NCI-H1436 treated with DMSO at 0.1 percent for 48 hours (cell line): Measurements from ENCODE around the gene KAZN.

ENCODE experiments used
- DNase-seq: peaks from one replicate; lab custom pipeline; 2025; lab: John Stamatoyannopoulos, UW

KAZN gene

DNA sequence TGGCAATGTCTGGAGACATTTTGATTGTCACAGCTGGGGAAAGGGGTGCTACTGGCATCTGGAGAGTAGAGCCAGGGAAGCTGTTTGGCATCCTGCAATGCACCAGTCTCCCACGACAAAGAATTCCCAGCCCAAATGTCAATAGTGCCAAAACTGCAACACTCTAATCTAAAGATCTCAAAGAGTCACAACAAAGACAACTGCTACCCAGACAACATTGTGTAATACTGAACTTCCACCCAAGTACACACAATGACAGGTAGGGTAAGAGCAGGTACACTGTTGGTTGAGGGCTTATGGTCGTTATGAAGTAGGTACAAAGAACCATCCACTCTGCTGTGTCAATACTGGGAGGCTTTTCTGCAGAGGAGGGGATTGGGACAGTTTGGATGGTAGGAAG lies 546.8 kb downstream of the KAZN start:
- no peak for DNase-seq

DNA sequence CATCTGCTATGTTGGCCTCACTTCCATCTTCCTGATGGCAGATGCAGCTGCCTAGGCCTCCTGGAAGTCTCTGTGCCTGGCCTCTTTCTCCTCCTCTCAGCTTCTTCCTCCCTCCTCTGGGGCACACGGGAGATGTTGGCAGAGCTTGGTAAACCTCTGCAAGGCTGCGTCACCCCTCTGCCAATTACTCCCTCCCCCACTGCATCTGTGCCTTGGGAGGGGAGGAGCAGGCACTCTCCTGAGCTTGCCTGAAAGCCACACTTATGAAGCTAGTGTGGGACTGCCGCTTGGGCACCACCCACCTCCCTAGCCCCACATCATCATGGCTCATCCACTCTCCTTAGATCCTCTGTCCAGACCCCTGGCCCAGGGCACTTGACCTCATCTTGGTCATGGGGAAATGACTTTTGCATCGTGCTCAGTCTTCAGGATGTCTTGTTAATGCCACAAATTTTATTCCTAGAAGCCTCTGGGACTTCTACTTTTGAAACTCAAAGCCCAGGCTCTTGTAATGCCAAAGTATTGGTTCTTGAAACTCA lies 547.7 kb downstream of the KAZN start:
- DNase-seq = no peak

DNA sequence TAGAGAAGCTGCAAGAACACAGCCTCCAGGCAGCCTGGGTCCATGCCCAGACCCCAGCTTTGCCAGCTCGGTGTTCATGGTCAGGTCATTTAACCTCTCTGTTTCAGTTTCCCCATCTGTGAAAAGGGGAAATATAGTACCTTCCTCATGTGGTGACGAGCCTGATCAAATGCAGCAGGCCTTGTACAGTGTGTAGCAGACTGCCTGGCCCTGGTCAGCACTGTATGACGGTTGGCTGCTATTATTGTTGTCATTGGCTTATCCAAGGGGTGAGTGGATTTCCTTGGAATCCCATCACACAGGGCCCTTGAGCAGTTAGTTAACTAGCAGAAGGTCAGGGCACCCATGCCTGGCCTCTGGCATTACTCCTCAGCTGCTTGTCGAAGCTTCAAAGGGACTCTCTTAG lies 548.5 kb downstream of the KAZN start:
- no peak for DNase-seq

DNA sequence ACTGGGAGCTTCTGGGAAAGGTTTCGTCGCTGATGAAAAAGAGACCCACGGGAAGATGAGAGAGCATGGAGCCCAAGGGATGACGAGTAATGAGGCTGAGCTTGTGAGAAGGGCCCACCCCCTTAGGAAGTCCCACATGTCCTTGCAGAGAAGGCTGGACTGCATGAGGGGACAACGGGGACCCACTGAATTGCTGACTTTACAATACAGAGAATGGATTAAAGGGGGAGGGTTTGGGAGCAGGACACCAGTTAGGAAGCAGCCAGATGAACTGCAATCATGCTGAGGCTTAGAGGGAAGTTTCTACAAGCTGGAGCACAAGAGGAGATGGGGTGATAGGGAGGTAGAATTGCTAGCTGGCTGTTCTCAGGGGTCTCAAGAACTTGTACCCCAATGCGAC lies 549.5 kb downstream of the KAZN start:
- no peak for DNase-seq

DNA sequence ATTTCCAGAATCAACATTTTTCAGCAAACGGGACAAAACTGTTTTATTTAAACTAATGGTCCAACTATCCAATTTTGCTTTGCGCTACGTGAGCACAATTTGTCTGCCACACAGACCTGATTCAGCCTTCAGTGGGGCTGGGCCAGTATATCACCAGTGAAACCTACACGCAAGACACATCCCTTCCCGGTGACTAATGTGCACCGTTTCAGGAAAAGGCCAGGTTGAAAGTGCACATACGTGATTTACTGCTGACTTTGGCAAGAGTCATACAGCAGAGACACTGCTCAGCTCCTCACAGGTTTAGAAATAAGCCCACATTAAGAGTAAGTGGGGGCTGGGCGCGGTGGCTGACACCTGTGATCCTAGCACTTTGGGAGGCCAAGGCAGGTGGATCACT lies 550.0 kb downstream of the KAZN start:
- DNase-seq = no peak

DNA sequence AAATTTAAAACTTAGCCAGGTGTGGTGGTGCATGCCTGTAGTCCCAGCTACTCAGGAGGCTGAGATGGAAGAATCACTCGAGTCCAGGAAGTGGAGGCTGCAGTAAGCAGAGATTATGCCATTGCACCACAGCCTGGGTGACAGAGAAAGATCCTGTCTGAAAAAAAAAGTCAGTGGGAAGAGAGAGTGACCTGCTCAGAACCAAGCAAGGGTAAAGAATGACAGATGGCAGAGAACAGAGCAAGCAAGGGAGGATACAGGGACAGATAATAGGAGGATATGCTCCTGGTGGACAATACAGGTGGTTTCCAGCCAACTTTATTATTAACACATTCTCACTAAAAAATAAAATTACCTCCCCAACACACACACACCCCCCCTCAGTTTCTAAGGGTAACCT lies 550.5 kb downstream of the KAZN start:
- no peak for DNase-seq

DNA sequence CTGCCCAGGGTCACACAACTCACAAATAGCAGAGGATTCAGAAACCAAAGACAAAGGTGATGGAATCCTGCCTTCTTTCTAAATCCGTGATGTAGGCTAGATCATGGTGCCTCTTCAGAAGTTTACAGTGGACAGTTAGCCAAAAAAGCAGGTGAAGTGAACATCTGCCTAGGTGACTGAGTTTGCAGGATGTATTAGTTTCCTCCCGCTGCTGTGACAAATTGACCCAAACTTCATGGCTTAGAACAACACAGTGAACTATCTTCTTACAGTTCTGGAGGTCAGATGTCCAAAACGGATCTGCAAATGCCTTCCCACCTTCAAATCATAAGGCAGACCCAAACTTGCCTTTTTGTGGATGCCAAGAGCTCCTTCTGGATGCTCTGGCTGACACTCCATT lies 551.9 kb downstream of the KAZN start:
- no peak for DNase-seq

DNA sequence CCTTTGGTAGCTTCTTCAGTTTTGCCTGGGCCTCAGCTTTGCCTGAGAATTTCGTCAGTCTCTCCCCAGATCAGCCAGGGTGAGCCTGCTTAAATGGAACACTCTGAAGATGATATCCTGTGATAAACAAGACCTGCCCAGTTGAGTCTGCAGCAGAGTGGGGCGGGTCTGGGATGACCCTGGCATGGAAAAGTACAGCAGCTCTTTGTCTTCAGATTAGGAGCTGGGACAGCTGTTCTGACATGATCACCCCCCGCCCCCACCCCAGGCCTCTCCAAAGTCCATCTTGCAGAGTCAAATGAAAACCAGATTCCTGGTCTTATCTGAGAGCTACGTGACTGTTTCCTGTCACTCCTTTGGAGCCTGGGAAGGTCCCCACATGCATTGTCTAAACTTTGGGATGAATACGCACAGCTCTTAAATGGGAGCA lies 552.9 kb downstream of the KAZN start:
- DNase-seq = no peak

DNA sequence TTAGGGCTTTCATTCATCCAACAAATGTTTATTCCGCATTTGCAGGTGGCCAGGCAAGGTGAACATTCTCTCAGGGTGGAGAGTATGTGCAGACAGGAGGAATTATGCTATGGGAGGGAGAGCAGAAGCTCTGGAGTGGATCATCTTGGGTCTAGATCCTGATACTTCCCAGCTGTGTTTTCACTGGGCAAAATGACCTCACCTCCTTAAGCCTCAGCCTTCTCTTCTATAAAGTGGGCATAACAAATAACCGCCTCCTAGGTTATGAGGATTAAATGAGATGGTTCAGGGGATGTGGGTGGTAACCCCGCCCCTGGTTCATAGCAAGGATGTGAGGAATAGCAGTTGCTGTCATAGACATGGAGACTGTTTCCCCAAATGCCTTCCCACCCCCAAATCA lies 553.4 kb downstream of the KAZN start:
- DNase-seq = no peak

DNA sequence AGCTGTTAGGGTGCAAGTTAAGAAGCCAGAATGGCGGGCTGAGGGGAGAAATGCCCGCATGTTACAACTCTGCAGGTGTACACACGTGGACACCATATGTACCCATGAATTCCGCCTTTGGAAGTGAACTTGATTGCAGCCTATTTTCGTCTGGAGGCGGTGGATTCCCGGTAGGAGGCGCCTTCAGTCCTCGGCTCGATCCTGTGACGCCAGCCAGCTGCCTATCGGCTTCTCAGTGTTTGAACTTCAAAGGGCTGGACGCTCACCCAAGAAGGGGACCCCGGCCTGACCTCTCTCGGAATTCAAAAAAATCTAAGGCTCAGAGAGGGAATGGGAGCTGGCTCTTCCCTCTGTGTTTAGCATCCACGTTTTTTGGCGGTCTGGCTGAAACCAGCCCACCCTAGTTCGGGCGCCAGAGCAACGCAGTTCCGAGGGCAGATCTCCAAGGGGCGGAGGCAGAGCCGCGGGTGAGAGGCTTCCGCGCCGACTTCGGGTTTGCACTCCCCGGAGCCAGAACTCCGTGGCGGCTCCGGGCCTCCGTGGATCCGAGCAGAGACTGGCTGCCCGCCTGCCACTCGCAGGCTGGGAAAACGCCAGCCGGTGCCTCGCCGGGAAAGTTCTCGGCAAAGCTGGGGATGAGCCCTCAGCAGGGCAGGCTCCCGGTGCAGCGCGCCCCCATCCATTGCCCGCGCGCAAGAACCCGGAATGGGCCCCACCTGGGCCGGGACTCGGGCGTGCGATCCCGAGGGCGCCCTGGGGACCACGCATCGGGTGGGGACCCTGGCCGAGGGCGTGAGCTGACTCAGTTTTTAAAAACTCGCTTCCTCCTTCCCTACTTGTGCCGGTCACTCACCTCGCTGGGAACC lies 554.1 kb downstream of the KAZN start:
- DNase-seq = no peak

DNA sequence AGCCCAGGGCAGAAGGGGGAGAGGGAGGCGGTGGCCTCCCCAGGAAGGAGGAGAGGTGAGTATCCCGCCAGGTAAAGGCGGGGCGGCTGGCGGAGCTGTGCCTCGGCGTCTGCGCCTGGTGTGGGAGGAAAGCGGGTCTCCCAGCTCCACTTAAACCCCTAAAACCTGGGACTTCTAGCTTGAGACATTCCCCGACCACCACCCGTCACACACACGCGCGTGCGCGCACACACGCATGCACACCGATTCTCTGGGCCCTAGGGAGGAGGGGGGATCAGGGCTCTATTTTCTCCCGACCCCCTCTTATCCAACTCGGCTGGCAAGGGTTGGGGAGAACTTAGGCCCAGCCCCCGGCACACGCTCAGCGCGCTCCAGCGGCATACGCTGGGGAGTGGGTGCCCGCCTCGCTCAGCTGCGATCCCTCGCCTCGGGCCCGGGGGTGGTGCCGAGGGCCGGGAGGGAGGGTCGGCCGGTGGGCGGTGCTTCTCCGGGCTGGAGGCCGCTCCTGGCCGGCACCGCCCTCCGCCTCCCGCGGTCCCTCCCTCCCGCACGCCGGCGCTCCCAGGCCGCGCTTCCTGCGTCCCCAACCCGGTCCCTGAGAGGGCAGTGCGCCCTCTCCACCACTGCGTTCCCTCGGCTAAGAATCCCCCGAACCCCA lies 554.8 kb downstream of the KAZN start, which contains the start of gene TMEM51:
Gene TMEM51, plus strand, starts transcription at position 564 of the 658 bp plus-strand sequence. CDS start 61,341 bp downstream, outside the sequence.
- DNase-seq = no peak

DNA sequence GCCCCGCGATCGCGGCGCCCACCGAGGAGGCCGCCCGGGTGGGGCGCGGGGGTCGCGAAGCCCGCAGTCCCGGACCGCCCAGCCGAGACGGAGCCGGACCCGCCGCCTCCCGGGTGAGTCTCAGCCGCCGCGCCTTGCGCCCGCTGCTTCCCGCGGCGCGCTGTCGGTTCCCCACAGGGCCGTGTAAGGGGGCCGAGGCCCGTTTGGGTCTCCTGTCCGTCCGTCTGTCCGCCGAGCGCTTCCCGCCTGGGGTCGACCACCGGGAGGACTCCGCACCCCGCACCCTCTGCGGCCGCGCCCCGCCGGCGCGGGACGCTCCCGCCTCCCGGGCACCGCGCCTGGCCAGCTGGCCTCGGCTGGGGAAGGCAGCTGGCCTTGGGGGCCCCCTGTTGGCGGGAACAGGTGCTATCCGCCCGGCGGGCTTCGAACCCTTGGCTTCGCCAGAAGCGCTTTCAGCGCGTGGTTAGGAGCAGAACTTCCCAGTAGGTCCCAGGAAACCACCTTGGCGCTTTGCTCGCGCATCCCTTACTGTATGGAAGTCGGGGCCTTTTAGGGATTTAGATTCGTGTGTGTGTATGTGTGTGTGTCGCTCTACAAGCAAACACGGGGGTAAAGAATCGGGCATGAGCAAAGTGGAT lies 555.5 kb downstream of the KAZN start:
- no peak for DNase-seq

DNA sequence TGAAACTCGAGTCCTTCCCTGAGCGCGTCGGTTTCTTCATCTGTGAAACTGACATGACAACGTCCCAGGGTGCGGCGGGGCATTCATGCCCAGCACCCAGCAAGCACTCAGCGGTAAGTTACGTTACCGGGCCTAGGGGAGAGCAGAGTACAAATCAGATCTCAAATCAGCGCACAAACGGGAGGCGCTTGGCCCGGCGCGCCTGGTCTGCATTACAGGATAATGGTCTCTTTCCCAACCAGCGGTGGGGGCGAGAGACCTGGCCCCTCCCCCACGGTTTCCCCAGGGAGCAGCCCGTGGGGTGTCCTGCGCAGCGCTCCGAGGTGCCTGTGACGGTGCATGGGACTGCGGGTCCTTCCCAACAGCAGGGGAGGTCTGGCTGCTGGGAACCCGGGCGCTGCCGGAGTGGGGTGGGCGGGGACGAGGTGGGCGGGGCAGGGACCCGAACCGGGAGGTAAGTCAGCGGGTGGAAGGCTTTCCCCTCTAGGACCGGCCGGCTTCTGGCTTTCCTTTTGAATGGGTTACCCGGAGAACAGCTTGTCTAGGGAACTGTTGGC lies 556.1 kb downstream of the KAZN start:
- no peak for DNase-seq

DNA sequence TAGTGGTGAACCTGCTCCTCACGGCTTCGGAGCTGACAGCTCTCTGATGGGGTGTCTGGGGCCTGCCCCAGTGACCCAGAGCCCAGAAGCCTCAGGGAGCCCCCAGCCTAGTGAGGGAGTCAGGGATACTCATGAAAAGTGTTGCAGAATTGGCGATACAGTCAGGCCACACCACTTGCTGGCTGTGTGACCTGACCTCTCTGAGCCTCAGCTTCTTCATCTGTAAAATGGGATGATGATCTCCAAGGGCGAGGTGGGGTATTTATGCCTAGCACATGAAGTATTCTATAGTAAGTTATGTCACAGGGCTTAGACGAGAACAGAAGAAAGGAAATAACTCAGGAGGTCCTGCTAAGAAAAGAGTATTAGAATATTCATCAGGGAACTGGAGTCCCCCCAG lies 556.7 kb downstream of the KAZN start:
- DNase-seq = no peak

DNA sequence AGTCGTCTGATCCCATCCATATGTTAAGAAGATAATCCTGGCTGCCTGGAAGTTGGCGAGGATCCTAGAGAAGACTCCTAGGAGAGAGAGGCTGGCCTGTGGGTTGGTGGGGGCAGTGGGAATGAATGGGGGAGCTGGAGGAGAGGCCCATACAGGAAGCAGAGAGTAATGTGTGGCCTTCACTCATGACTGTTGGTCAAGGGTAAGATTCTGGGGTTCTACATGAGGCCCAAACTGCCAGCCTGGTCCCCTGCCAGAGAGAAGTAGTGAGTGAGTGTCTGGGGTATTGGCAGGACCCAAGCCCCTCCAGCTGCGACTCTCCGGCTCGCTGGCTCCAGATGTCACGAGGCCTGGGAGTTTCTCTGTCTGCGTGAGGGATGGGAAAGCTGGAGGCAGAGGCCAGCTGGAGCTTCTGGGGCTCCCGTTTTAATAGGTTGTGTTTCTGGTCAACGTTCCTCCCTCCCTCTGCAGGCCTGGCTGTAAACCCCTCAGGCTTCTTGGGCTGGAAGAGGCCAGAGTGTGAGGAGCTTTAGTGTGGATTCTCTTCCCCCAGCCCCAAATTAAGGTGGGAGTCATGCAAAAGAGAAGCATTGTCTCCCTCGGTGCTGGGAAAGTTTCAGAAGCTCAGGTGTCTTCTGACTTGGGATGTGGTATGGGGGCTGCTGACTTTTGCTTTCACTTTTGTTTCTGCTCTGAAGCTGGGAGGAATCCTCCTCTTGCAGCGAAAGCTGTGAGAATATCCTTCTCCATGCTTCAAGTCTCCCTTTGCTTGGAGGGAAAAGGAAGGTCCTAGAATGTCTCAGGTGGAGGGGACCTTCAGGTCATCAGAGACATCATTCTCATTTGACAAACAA lies 557.6 kb downstream of the KAZN start:
- DNase-seq = no peak

DNA sequence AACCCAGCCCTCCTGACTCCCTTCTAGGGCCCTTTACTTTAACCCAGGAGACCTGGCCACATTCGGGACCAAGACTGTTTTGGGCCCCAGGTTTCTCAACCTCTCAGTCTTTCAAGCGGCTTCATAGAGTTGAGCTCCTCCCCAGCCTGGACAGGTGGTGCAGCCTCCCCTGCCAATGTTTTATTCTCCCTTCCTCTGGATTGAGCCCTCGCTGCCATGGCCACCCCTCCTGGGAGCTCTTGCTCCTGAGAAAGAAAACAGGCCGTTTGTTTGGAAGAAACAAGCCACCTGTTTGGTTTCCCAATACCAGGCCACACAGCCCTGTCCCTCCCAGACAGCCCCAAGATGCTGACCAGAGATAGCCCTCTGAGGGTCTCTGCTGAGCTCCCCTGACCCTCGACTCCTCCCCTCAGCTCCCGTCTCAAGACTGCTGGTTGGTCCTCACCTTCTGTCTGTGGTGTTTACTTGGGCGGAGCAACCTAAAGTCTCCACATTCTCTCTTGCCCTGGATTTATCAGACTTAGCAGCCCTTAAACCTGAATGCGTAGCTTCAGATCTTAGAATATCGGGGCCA lies 558.4 kb downstream of the KAZN start:
- DNase-seq = no peak

DNA sequence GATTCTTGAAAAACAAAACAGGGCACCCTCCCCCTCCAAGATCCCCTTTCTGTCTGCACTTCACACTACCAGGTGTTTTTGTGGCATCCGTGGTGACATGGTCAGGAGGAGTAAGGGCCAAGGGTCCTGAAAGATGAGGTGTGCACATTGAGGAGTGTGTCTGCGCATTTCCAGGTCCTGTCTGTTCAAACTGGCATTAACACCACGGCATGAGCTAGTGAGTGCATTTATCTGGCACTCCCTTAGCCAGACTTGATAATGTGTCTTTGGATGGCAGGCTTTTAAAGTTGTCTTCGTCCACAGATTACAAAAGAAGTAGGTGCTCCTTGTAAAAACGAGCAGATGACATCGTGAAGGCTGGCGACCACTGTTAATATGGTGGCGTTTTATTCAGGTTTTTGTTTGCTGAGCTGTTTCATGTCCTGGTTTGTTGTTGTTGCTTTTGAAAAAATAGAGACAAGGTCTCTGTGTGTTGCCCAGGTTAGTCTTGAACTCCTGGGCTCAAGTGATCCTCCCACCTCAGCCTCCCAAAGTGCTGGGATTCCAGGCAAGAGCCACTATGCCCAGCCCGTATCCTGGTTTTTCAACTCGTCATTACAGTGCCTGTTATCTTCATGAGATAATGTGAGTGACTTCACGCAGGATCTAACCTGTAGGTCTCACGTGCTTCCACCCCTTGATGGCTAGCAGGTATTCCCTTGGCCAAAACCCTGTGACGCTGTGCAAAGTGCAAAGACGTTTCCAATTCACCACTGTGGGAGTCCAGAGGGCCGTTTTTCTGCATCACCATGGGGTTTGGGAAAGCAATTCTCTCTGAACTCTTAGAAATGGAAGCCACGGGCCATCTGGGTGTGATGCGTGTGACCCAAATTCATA lies 559.3 kb downstream of the KAZN start:
- no peak for DNase-seq

DNA sequence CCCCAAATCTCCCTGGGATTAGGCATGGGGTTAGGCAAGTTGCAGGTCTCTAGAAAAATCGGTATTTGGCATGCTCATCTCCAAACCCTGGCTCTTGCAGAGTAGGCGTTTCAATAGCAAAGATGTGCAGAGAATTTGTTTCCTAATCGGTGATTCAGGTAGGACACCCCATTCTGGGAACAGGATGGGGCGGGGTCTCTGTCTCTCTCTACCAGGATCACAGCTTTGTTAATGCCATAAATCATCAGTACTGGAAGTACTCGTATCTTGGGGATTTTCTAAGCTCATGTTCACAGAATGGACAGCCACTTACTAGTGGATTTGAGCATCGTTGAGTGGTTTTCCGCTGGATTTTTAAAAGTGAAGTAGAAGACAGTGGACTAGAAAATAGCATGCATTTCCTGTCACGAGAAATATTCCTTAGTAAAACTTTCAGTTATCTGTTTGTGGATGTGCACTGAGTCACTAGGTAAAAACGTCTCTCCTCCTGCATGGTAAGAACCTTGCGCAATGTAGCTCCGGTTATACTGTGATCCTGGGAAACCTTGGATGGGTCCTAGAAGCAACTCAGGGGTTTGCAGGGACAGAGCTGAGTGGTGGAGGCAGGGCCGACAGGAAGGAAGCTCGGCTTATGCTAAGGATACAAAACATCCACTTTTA lies 560.2 kb downstream of the KAZN start:
- DNase-seq = no peak

DNA sequence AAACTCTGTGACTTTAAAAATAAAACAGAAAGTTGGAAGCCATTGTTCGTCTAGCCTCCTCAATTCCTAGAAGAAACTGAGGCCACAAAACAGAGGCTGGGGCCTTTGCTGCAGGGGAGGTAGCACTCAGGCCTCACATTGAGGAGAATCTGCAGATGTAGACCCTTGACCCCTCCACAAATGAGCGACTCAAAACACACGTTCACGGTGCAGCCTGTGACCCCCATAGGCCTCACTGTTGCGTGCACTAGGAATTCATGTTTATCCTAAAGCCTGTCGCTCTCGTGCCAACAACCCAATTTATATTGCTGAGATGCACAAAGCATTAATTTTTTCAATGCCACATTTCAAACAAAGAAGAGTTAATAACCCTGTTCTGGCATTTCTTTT lies 560.7 kb downstream of the KAZN start:
- DNase-seq = no peak

DNA sequence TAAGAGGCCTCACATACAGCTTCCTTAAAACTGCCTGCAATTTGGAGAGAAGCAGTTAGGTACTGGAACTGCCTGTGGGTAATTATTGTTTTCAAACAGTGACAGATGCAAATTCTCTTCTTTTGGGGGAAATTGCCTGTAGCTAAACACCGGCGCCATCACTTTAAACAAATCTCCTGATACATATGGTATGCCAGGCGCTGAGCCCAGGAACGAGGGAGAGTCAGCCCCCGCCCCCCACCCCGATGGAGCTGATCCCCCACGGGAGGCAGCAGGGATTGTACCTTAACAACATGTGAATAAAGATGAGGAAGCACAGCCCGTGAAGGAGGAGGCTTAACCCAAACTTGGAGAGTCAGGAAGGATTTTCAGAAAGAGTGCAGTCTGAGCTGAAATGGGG lies 562.1 kb downstream of the KAZN start:
- DNase-seq = no peak
